ENCODE measurements around the gene ZSWIM5. TPM values are rescaled to one million over a fixed set of nuclear protein-coding genes. Genes with fewer than 3 reads are reported as not detected.
"Not testable (repeated sequence)": the region's sequence is repeated elsewhere in the genome, so short reads cannot be mapped to it uniquely, and the experiment has no call there.

ZSWIM5 gene
- total RNA-seq = 1 to 10 TPM; 2.1 to 2.8 TPM
- 1 to 10 TPM in 1 of 2 donors, under 1 TPM in 1; 0.25 to 1.4 TPM for polyA plus RNA-seq
- long read RNA-seq, donor 1, partial matches to known transcripts = 0 of 4 reads
- long read RNA-seq, donor 1, other reads (novel, unspliced or antisense) = 4 of 4 reads
- long read RNA-seq, donor 2, partial matches to known transcripts = 1 of 6 reads
- long read RNA-seq, donor 2, other reads (novel, unspliced or antisense) = 5 of 6 reads

DNA sequence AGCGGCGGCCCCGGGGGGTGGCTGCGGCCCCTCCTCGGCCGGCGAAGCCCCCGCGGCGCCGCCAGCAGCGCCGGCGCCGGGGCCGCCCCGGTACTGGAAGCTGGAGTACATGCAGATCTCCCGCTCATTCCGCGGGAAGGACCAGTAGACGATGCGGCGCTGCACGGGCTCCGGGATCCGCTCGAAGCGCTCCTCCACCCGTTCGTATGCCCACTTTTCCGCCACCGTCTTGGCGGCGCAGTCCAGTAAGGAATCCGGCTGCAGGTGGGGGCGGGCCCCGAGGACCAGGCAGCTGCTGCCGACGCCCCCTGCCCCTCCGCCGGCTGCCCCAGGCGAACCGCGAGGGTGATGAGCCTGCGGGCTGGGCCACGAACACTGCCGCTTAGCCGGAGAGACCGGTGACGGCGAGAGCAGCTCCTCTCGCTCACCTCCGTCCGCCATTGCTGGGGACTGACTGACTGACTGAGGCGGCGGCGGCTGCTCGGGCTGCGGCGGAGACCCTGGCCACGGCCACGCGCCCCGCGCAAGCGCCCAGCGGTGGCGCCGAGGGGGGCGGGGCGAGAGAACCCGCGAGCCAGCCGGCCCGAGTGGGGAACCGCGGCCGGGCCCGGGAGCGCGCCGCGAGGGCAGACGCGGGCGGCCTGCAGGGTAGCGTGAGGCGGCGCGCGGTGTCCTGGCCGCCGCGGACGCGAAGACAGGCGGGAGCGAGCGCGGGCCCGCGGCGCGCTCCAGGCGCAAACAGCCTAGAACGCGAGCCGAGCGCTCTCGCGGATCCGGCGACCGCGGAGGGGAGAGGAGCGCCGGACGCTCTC, at the start of gene ZSWIM5:
ZSWIM5 (minus strand) TSS at position 696 of the 812 bp plus-strand sequence; CDS start at position 441, 255 bp downstream.
- Histone ChIP-seq H3K4me3 (ENCODE audit: low read length in 2 of 2) (peak within 1 kb of the TSS; percentile 58 to 75), H3K36me3 (ENCODE audit: control insufficient read depth in 1 of 2, insufficient read depth in 2 of 2, low read length in 1 of 2) (no peaks in the 10 kb centered on the region), H3K9me3 (ENCODE audit: control insufficient read depth, low read length) (no peaks in the 10 kb centered on the region), H3K4me1 (ENCODE audit: control insufficient read depth in 1 of 2, insufficient read depth in 2 of 2, low read length in 2 of 2) (no peaks in the 10 kb centered on the region), H3K27me3 (ENCODE audit: control insufficient read depth in 1 of 2, insufficient read depth in 2 of 2, low read length in 1 of 2) (no peaks in the 10 kb centered on the region), H3K27ac (ENCODE audit: low read depth in 1 of 2, low read length in 2 of 2) (peak within 1 kb of the TSS; percentile 51 to 70)
- DNase-seq (peak; percentile 71 to 90), ATAC-seq (ENCODE audit: low FRiP score) (peak; percentile 93)
- intact Hi-C loops (cut with DNase I) = loop anchor here (10.0 kb wide), 2 partner anchors 59 to 99 kb away; no protein-coding TSS in a partner anchor
- 0% methylated on average over 46 to 118 of the region's 118 CpGs for WGBS, 2 donors

DNA sequence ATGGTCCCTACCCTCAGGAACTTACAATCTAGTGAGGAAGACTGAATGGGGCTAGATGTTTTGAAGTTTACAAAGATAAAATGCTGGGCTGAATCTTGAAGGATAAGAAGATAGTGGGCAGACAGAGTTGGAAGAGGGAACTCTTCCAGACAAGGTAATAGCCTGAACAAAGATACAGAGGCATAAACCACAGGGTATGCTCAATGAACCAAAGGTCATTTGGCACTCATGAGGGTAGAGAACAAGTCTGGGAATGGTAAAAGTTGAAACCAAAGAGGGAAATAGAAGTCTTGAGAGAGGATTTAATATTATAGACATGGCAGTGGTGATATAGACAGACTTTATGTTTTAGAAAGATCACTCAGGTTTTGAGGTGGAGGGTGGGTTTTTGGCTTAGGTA, 48.1 kb upstream of the ZSWIM5 start:
- Histone ChIP-seq H3K36me3 (ENCODE audit: control insufficient read depth in 1 of 2, insufficient read depth in 2 of 2, low read length in 1 of 2) (no peaks in the 10 kb centered on the region), H3K27me3 (ENCODE audit: control insufficient read depth in 1 of 2, insufficient read depth in 2 of 2, low read length in 1 of 2) (no peaks in the 10 kb centered on the region), H3K4me3 (ENCODE audit: low read length in 2 of 2) (no peak overlapping the region), H3K27ac (ENCODE audit: low read depth in 1 of 2, low read length in 2 of 2) (no peak overlapping the region), H3K9me3 (ENCODE audit: control insufficient read depth, low read length) (peaks cover 6% of the 10 kb centered on the region), H3K4me1 (ENCODE audit: control insufficient read depth in 1 of 2, insufficient read depth in 2 of 2, low read length in 2 of 2) (no peaks in the 10 kb centered on the region)
- no peak for ATAC-seq (ENCODE audit: low FRiP score)
- intact Hi-C loops (cut with DNase I) = no loop called here
- DNase-seq = no peak

DNA sequence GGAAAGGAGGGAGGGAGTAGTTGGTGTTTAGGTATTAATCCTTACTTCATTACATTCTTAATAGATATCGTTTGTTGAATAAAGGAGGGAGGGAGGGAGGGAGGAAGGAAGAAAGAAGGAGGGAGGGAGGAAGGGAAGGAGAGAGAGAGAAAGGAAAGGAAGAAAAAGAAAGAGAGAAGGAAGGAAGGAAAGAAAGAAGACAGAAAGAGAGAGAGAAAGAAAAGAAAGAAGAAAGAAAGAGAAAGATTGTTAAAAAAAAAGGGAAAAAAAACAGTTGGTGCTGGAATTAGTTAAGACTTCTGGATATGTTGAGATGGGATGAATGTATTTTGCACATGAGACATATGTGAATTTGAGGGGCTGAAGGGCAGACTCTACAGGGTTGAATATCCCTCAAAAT, 44.1 kb upstream of the ZSWIM5 start:
- no peak overlapping the region for H3K27ac ChIP-seq (ENCODE audit: low read depth in 1 of 2, low read length in 2 of 2)
- intact Hi-C loops (cut with DNase I) = no loop called here
- H3K4me1 ChIP-seq (ENCODE audit: control insufficient read depth in 1 of 2, insufficient read depth in 2 of 2, low read length in 2 of 2) = no peaks in the 10 kb centered on the region
- DNase-seq = no peak
- H3K27me3 ChIP-seq (ENCODE audit: control insufficient read depth in 1 of 2, insufficient read depth in 2 of 2, low read length in 1 of 2) = no peaks in the 10 kb centered on the region
- no peaks in the 10 kb centered on the region for H3K9me3 ChIP-seq (ENCODE audit: control insufficient read depth, low read length)
- H3K36me3 ChIP-seq (ENCODE audit: control insufficient read depth in 1 of 2, insufficient read depth in 2 of 2, low read length in 1 of 2) = no peaks in the 10 kb centered on the region
- H3K4me3 ChIP-seq (ENCODE audit: low read length in 2 of 2) = no peak overlapping the region
- 0% methylated on average over 1 of the region's 1 CpG for WGBS, 2 donors
- no peak for ATAC-seq (ENCODE audit: low FRiP score)

DNA sequence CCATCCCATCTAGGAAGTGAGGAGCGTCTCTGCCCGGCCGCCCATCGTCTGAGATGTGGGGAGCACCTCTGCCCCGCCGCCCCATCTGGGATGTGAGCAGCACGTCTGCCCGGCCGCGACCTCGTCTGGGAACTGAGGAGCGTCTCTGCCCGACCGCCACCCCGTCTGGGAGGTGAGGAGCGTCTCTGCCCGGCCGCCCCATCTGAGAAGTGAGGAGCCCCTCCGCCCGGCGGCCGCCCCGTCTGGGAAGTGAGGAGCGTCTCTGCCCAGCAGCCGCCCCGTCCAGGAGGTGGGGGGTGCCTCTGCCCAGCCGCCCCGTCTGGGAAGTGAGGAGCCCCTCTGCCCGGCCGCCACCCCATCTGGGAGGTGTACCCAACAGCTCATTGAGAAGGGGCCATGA, 41.6 kb upstream of the ZSWIM5 start:
- H3K27ac ChIP-seq (ENCODE audit: low read depth in 1 of 2, low read length in 2 of 2); DNase-seq; H3K36me3 ChIP-seq (ENCODE audit: control insufficient read depth in 1 of 2, insufficient read depth in 2 of 2, low read length in 1 of 2); H3K4me1 ChIP-seq (ENCODE audit: control insufficient read depth in 1 of 2, insufficient read depth in 2 of 2, low read length in 2 of 2); ATAC-seq (ENCODE audit: low FRiP score); H3K9me3 ChIP-seq (ENCODE audit: control insufficient read depth, low read length); H3K27me3 ChIP-seq (ENCODE audit: control insufficient read depth in 1 of 2, insufficient read depth in 2 of 2, low read length in 1 of 2); H3K4me3 ChIP-seq (ENCODE audit: low read length in 2 of 2); intact Hi-C loops (cut with DNase I): not testable (repeated sequence)
- 95 to 96% methylated on average over 28 to 30 of the region's 30 CpGs for WGBS, 2 donors

DNA sequence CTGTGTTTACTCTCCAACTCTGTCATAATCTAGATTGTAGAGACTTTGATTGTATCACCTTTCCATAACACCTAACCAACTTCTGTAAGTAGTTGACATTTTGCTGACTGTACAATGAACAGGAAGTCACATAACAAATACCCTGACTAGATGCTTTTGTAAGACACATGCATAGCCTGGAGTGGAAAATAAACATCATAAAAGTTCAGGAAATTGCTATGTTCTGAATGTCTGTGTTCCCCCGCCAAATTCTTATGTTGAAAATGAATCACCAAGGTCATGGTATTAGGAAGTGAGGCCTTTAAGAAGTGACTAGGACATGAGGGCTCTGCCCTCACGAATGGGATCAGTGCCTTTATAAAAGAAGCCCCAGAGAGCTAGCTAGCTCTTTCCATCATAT, 40.4 kb upstream of the ZSWIM5 start:
- Histone ChIP-seq H3K27me3 (ENCODE audit: control insufficient read depth in 1 of 2, insufficient read depth in 2 of 2, low read length in 1 of 2) (no peaks in the 10 kb centered on the region), H3K36me3 (ENCODE audit: control insufficient read depth in 1 of 2, insufficient read depth in 2 of 2, low read length in 1 of 2) (no peaks in the 10 kb centered on the region), H3K4me1 (ENCODE audit: control insufficient read depth in 1 of 2, insufficient read depth in 2 of 2, low read length in 2 of 2) (no peaks in the 10 kb centered on the region), H3K4me3 (ENCODE audit: low read length in 2 of 2) (no peak overlapping the region), H3K27ac (ENCODE audit: low read depth in 1 of 2, low read length in 2 of 2) (no peak overlapping the region), H3K9me3 (ENCODE audit: control insufficient read depth, low read length) (no peaks in the 10 kb centered on the region)
- no peak for DNase-seq
- WGBS, 2 donors = 41 to 50% methylated on average over 2 of the region's 2 CpGs
- intact Hi-C loops (cut with DNase I) = no loop called here
- ATAC-seq (ENCODE audit: low FRiP score) = no peak

DNA sequence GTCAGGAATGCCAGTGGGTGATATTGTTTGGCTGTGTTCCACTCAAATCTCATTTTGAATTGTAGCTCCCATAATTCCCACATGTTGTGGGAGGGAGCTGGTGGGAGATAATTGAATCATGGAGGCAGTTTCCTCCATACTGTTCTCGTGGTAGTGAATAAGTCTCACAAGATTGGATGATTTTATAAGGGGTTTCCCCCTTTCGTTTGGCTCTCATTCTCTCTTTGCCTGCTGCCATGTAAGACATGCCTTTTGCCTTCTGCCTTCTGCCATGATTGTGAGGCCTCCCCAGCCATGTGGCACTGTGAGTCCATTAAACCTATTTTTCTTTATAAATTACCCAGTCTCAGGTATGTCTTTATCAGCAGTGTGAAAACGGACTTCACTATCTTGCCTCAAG, 40.0 kb upstream of the ZSWIM5 start:
- H3K4me3 ChIP-seq (ENCODE audit: low read length in 2 of 2); H3K9me3 ChIP-seq (ENCODE audit: control insufficient read depth, low read length); H3K4me1 ChIP-seq (ENCODE audit: control insufficient read depth in 1 of 2, insufficient read depth in 2 of 2, low read length in 2 of 2); H3K27me3 ChIP-seq (ENCODE audit: control insufficient read depth in 1 of 2, insufficient read depth in 2 of 2, low read length in 1 of 2); ATAC-seq (ENCODE audit: low FRiP score); DNase-seq; H3K27ac ChIP-seq (ENCODE audit: low read depth in 1 of 2, low read length in 2 of 2); intact Hi-C loops (cut with DNase I); H3K36me3 ChIP-seq (ENCODE audit: control insufficient read depth in 1 of 2, insufficient read depth in 2 of 2, low read length in 1 of 2): not testable (repeated sequence)
- WGBS, 2 donors = 60 to 62% methylated on average over 3 of the region's 3 CpGs

DNA sequence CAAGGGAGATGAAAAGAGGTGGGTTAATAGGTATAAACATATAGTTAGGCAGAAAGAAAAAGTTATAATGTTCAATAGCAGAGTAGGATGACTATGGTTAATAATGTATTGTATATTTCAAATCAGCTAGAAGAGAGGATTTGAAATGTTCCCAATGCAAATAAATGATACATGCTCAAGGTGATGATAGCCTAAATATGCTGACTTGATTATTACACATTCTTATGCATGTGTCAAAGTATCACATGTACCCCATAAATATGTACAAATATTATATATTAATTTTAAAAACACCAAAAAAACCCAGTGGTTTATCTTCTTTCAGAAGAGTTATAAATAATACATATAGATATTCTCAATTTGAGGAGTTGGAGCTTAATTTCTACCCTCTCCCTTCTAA, 38.3 kb upstream of the ZSWIM5 start:
- Histone ChIP-seq H3K27ac (ENCODE audit: low read depth in 1 of 2, low read length in 2 of 2) (no peak overlapping the region), H3K9me3 (ENCODE audit: control insufficient read depth, low read length) (no peaks in the 10 kb centered on the region), H3K4me1 (ENCODE audit: control insufficient read depth in 1 of 2, insufficient read depth in 2 of 2, low read length in 2 of 2) (no peaks in the 10 kb centered on the region), H3K4me3 (ENCODE audit: low read length in 2 of 2) (no peak overlapping the region), H3K27me3 (ENCODE audit: control insufficient read depth in 1 of 2, insufficient read depth in 2 of 2, low read length in 1 of 2) (no peaks in the 10 kb centered on the region), H3K36me3 (ENCODE audit: control insufficient read depth in 1 of 2, insufficient read depth in 2 of 2, low read length in 1 of 2) (no peaks in the 10 kb centered on the region)
- ATAC-seq (ENCODE audit: low FRiP score) (no peak), DNase-seq (no peak)
- intact Hi-C loops (cut with DNase I) = no loop called here

DNA sequence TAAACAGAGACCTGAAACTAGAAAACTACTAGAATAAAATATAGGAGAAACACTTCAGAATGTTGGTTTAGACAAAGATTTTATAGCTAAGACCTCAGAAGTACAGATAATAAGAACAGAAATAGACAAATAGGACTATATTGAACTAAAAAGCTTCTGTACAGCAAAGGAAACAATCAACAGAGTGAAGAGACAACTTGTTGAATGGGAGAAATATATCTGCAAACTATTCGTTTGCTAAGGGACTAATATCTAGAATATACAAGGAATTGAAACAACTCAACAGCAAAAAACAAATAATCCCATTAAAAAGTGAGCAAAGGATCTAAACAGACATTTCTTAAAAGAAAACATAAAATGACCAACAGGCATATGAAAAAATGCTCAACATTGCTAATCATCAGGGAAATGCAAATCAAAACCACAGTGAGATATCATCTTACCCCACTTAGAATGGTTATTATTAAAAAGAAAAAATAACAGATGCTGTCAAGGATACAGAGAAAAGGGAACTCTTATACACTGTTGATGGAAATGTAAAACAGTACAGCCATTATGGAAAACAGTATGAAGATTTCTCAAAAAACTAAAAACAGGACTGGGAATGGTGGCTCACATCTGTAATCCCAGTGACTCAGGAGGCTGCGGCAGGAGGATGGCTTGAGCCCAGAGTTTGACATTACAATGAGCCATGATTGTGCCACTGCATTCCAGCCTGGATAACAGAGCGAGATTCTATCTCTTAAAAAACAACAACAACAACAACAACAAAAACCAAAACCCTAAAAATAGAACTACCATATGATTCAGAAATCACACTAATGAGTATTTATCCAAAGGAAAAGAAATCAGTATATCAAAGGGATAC, 37.3 kb upstream of the ZSWIM5 start:
- Histone ChIP-seq H3K27ac (ENCODE audit: low read depth in 1 of 2, low read length in 2 of 2) (no peak overlapping the region), H3K4me3 (ENCODE audit: low read length in 2 of 2) (no peak overlapping the region), H3K4me1 (ENCODE audit: control insufficient read depth in 1 of 2, insufficient read depth in 2 of 2, low read length in 2 of 2) (no peaks in the 10 kb centered on the region), H3K27me3 (ENCODE audit: control insufficient read depth in 1 of 2, insufficient read depth in 2 of 2, low read length in 1 of 2) (no peaks in the 10 kb centered on the region), H3K36me3 (ENCODE audit: control insufficient read depth in 1 of 2, insufficient read depth in 2 of 2, low read length in 1 of 2) (no peaks in the 10 kb centered on the region), H3K9me3 (ENCODE audit: control insufficient read depth, low read length) (no peaks in the 10 kb centered on the region)
- DNase-seq (no peak), ATAC-seq (ENCODE audit: low FRiP score) (no peak)
- 78 to 80% methylated on average over 3 of the region's 3 CpGs for WGBS, 2 donors
- intact Hi-C loops (cut with DNase I) = no loop called here

All from aorta (tissue), 5 donors.